ENCODE data around the gene NFASC.

Gene NFASC

GRCh38 chr1:204940591-204940990 lies 69.9 kb downstream of the NFASC start:
- no peak for DNase-seq (ENCODE audit: insufficient read length, low spot score)
- no peak for TF ChIP-seq TAF1 (IDR thresholded peaks at IDR 0.05; ENCODE audit: low read depth, low read length)
- FAIRE-seq: no peak

GRCh38 chr1:204941421-204942338 lies 71.0 kb downstream of the NFASC start:
- FAIRE-seq (peak; percentile 47), DNase-seq (ENCODE audit: insufficient read length, low spot score) (peak; percentile 49)
- TF ChIP-seq SPI1 (IDR thresholded peaks at IDR 0.05; ENCODE audit: low read depth, low read length) (no peak), PAX5 (IDR thresholded peaks at IDR 0.05; ENCODE audit: insufficient read depth, low read length, severe bottlenecking) (no peak), POLR2A (IDR thresholded peaks at IDR 0.05; ENCODE audit: low read depth, low read length) (no peak), POU2F2 (IDR thresholded peaks at IDR 0.05; ENCODE audit: low read depth, low read length) (no peak), POLR2AphosphoS5 (IDR thresholded peaks at IDR 0.05; ENCODE audit: low read depth, low read length) (no peak), TAF1 (IDR thresholded peaks at IDR 0.05; ENCODE audit: low read depth, low read length) (no peak)

DNA sequence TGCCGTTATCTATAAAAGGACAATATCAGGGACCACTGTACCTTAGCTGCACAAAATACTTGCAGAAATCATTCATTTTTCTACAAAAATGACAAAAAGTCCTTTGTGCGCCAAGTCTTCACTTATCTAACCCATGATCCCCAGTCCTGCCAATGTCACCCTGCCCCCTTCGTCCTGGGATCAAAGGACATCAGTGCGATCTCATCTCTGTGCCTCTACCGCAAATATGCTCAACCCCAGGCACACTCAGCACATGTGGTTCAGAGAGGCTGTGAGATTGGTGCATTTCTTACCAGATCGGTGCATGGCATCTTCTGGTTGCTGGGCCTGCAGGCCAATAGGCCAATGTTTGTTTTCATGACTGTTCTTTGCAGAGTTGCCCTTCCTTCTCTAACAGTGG lies 72.8 kb downstream of the NFASC start:
- DNase-seq (ENCODE audit: insufficient read length, low spot score) (no peak), FAIRE-seq (no peak)
- TF ChIP-seq PAX5 (IDR thresholded peaks at IDR 0.05; ENCODE audit: insufficient read depth, low read length, severe bottlenecking) (no peak), POU2F2 (IDR thresholded peaks at IDR 0.05; ENCODE audit: low read depth, low read length) (no peak), POLR2AphosphoS5 (IDR thresholded peaks at IDR 0.05; ENCODE audit: low read depth, low read length) (no peak), SPI1 (IDR thresholded peaks at IDR 0.05; ENCODE audit: low read depth, low read length) (no peak), TAF1 (IDR thresholded peaks at IDR 0.05; ENCODE audit: low read depth, low read length) (no peak), POLR2A (IDR thresholded peaks at IDR 0.05; ENCODE audit: low read depth, low read length) (no peak)

GRCh38 chr1:204944662-204945061 lies 74.0 kb downstream of the NFASC start:
- DNase-seq (ENCODE audit: insufficient read length, low spot score): no peak
- FAIRE-seq: no peak

DNA sequence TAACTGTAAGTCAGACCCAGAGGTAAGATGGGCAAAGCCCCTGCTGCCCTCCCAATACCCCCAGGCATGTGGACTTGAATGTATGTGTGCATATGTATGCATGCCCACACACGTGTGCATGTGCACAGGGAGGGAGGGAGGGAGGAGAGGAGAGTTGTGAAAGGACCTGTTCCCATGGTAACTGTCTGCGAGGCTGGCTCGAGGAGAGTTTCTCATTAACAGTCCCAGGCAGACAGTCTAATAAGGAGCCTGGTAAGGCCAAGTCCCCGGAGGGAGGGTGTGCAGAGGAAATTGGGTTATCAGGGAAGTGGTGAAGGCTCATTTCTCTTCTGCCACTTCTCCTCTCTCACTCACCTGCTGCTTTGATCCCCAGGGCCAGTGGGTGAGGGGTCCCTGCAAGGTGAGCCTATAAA lies 74.9 kb downstream of the NFASC start:
- no peak for FAIRE-seq
- TF ChIP-seq POU2F2 (IDR thresholded peaks at IDR 0.05; ENCODE audit: low read depth, low read length) (no peak), POLR2AphosphoS5 (IDR thresholded peaks at IDR 0.05; ENCODE audit: low read depth, low read length) (no peak), PAX5 (IDR thresholded peaks at IDR 0.05; ENCODE audit: insufficient read depth, low read length, severe bottlenecking) (no peak), SPI1 (IDR thresholded peaks at IDR 0.05; ENCODE audit: low read depth, low read length) (no peak), POLR2A (IDR thresholded peaks at IDR 0.05; ENCODE audit: low read depth, low read length) (no peak), TAF1 (IDR thresholded peaks at IDR 0.05; ENCODE audit: low read depth, low read length) (no peak)
- DNase-seq (ENCODE audit: insufficient read length, low spot score): no peak

More at GRCh38 chr1:204944662-204945061, 74.0 kb downstream of the NFASC start:
- TF ChIP-seq POLR2A (IDR thresholded peaks at IDR 0.05; ENCODE audit: low read depth, low read length): no peak
- TF ChIP-seq POLR2AphosphoS5 (IDR thresholded peaks at IDR 0.05; ENCODE audit: low read depth, low read length): no peak
- TF ChIP-seq POU2F2 (IDR thresholded peaks at IDR 0.05; ENCODE audit: low read depth, low read length): no peak
- no peak for TF ChIP-seq SPI1 (IDR thresholded peaks at IDR 0.05; ENCODE audit: low read depth, low read length)
- no peak for TF ChIP-seq TAF1 (IDR thresholded peaks at IDR 0.05; ENCODE audit: low read depth, low read length)
- TF ChIP-seq PAX5 (IDR thresholded peaks at IDR 0.05; ENCODE audit: insufficient read depth, low read length, severe bottlenecking): no peak

GRCh38 chr1:204946640-204947039 lies 76.0 kb downstream of the NFASC start:
- FAIRE-seq (no peak), DNase-seq (ENCODE audit: insufficient read length, low spot score) (no peak)
- no peak for TF ChIP-seq POLR2AphosphoS5 (IDR thresholded peaks at IDR 0.05; ENCODE audit: low read depth, low read length)
- TF ChIP-seq POLR2A (IDR thresholded peaks at IDR 0.05; ENCODE audit: low read depth, low read length): no peak
- no peak for TF ChIP-seq TAF1 (IDR thresholded peaks at IDR 0.05; ENCODE audit: low read depth, low read length)
- no peak for TF ChIP-seq POU2F2 (IDR thresholded peaks at IDR 0.05; ENCODE audit: low read depth, low read length)
- TF ChIP-seq SPI1 (IDR thresholded peaks at IDR 0.05; ENCODE audit: low read depth, low read length): no peak
- no peak for TF ChIP-seq PAX5 (IDR thresholded peaks at IDR 0.05; ENCODE audit: insufficient read depth, low read length, severe bottlenecking)

GRCh38 chr1:204947338-204947737 lies 76.7 kb downstream of the NFASC start:
- TF ChIP-seq PAX5 (IDR thresholded peaks at IDR 0.05; ENCODE audit: insufficient read depth, low read length, severe bottlenecking) (no peak), POLR2AphosphoS5 (IDR thresholded peaks at IDR 0.05; ENCODE audit: low read depth, low read length) (no peak), SPI1 (IDR thresholded peaks at IDR 0.05; ENCODE audit: low read depth, low read length) (no peak)
- no peak for FAIRE-seq
- DNase-seq (ENCODE audit: insufficient read length, low spot score): no peak

DNA sequence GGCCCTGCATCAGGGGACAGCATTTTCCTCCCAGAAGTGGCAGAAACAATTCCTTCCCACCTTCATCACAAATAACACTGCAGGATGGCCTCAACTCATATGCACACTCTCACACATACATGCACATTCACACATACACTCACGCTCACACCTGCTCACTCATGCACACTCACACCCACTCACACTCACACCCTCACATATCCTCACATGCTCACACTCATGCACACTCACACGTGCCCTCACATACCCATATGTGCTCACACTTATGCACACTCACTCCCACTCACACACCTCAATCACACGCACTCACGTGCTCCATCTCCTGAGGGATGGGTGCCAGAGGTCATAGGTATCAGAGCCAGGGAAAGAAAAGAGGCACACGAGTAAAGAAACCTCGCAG lies 77.1 kb downstream of the NFASC start:
- TF ChIP-seq PAX5 (IDR thresholded peaks at IDR 0.05; ENCODE audit: insufficient read depth, low read length, severe bottlenecking): no peak
- no peak for TF ChIP-seq POLR2AphosphoS5 (IDR thresholded peaks at IDR 0.05; ENCODE audit: low read depth, low read length)
- TF ChIP-seq TAF1 (IDR thresholded peaks at IDR 0.05; ENCODE audit: low read depth, low read length): no peak
- no peak for TF ChIP-seq SPI1 (IDR thresholded peaks at IDR 0.05; ENCODE audit: low read depth, low read length)
- no peak for TF ChIP-seq POU2F2 (IDR thresholded peaks at IDR 0.05; ENCODE audit: low read depth, low read length)
- TF ChIP-seq POLR2A (IDR thresholded peaks at IDR 0.05; ENCODE audit: low read depth, low read length): no peak
- DNase-seq (ENCODE audit: insufficient read length, low spot score) (no peak), FAIRE-seq (no peak)

DNA sequence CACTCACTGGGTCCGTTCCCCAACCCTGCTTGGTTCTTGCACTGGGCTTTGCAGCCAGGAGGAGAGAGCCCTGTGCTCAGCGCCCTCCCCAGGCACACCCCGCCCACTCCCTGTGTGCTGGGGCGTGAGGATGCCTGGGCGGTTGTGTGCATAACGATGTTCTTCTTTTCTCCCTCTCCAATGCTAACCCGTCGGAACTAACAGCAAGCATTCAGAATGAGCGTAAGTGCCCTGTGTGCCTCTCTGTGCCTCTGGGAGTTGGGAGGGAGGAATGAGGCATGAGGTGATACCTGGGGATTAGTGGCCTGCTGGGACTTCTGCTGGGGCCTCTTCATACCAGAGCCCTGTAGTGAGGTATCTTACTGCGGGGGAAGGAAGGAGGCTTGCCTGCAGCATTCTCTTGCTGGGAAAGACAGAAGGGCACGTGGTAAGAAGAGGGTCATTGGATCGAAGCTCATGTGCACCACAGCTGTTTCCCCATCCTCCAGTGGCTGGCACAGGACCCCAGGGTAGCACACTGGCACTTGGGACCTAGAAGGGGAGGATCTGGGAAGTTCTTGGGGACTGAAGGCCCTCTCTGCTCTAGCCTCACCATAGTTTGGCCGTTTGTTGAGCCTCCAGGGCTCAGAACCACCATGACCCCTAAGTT lies 79.8 kb downstream of the NFASC start:
- TF ChIP-seq POU2F2 (IDR thresholded peaks at IDR 0.05; ENCODE audit: low read depth, low read length) (no peak), PAX5 (IDR thresholded peaks at IDR 0.05; ENCODE audit: insufficient read depth, low read length, severe bottlenecking) (no peak), POLR2AphosphoS5 (IDR thresholded peaks at IDR 0.05; ENCODE audit: low read depth, low read length) (no peak), SPI1 (IDR thresholded peaks at IDR 0.05; ENCODE audit: low read depth, low read length) (no peak), TAF1 (IDR thresholded peaks at IDR 0.05; ENCODE audit: low read depth, low read length) (no peak), POLR2A (IDR thresholded peaks at IDR 0.05; ENCODE audit: low read depth, low read length) (no peak)
- FAIRE-seq: no peak
- DNase-seq (ENCODE audit: insufficient read length, low spot score): no peak
